Fibroblast of villous mesenchyme (primary cell): ENCODE data around the gene NFE2L3. TPM values are rescaled to one million over a fixed set of nuclear protein-coding genes. Genes with fewer than 3 reads are reported as not detected.
"Not testable (repeated sequence)": the region's sequence is repeated elsewhere in the genome, so short reads cannot be mapped to it uniquely, and the experiment has no call there.

Experiments
- DNase-seq: peaks from one replicate; pipeline ENCODE4 v3.0.0-alpha.2; 2010; ENCODE audit warnings: low read depth
- H3K4me3 ChIP-seq: 2 replicates; pipeline ENCODE4 v1.5.1; 2011; ENCODE audit warnings: low read depth, mild to moderate bottlenecking, low read length
- total RNA-seq: library from RNA; depleted of rRNA; stranded (reverse); fragments of >200 nt; gene quantifications from 2 replicates; pipeline ENCODE4 v1.2.3, GENCODE V29; 2012
- TF ChIP-seq, protein P1 (sequence below): IDR thresholded peaks from 2 replicates; pipeline ENCODE4 v1.5.1; 2012; ENCODE audit warnings: low read depth, mild to moderate bottlenecking, low read length; ENCODE audit not compliant: insufficient read depth

The NFE2L3 gene
- total RNA-seq, 1 donor = 6.9 TPM

DNA sequence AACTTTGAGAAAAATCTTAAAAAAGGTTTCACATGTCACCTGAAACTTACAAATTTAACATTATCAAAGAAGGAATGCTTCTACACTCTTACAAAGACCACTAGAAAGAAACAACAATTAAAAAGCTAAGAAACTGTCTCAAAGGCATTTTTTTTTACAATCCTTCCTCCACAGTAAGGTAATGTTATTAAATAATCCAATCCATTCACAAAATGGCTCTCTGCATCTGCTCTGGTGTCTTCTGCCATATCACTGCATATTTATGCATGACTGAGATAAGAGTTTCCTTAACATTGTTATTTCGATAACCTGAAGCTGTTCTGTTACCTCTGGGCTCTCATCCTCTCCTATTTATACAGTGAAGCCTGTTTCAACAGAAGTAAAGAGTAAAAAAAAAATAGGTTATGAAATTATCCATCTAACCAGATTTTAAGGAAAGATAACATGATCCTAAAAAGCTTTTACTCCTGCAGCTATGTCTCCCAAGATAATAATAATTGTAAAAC is 40.0 kb downstream of the NFE2L3 start:
- no peak overlapping the region for H3K4me3 ChIP-seq
- TF ChIP-seq, protein P1, sequence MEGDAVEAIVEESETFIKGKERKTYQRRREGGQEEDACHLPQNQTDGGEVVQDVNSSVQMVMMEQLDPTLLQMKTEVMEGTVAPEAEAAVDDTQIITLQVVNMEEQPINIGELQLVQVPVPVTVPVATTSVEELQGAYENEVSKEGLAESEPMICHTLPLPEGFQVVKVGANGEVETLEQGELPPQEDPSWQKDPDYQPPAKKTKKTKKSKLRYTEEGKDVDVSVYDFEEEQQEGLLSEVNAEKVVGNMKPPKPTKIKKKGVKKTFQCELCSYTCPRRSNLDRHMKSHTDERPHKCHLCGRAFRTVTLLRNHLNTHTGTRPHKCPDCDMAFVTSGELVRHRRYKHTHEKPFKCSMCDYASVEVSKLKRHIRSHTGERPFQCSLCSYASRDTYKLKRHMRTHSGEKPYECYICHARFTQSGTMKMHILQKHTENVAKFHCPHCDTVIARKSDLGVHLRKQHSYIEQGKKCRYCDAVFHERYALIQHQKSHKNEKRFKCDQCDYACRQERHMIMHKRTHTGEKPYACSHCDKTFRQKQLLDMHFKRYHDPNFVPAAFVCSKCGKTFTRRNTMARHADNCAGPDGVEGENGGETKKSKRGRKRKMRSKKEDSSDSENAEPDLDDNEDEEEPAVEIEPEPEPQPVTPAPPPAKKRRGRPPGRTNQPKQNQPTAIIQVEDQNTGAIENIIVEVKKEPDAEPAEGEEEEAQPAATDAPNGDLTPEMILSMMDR = no peak
- DNase-seq = no peak

DNA sequence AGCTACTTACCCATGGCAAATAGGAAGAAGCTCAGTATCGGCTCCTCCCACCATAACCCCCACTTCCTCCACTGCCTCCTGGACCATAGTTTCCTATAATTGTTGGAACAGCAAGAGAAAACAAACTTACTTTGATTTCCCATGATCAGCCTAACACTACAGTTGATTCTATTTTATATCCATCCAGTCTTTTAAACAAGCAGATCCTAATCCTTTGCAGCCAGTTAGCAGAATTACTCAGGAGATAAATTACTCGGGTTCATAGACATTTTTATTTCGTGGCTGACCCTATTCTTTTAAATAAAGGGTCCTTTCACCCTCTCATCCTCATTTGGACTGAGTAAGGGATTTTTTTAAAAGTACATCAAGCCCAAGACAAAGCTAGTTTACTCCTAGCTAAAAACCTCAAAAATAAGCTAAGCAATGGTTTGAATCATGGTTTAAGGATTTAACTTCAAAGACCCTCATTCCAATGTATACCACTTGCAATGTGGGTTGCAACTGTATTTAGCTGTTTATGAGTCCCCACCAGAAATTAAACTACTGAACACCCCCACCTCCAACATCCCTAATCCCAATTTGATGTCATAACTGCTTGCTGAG is 40.6 kb downstream of the NFE2L3 start:
- no peak for DNase-seq

DNA sequence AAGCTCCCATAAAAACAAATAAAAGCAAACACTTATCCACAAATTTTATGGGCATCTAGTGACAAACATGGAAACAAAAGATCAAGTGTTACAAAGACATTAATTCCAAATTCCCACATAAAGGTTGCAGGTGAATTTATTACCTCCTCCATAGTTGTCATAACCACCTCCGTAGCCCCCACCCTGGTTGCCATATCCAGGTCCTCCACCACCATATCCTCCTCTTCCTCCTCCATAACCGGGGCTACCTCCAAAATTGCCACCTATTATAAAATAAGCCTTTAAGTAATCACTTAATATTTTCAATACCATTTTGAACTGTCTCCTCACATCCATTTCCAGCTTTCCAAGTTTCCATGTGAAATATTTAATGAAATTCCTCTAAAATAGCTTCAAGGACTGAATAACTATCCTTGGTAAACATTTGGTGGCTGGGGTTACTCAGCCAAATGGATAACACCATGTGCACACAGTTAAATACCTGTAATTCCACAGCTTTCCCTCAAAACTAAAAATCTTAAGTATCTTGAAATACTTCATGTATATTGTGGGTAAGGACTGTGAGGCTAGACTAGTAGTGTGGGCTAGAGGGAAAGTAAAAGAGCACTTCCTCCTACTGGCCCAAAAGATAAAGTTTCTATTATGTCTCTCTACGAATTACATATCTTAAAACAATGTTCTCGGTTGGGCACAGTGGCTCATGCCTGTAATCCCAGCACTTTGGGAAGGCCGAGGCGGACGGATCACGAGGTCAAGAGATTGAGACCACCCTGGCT is 41.6 kb downstream of the NFE2L3 start:
- DNase-seq = no peak

More for the DNA sequence above, 40.6 kb downstream of the NFE2L3 start:
- H3K4me3 ChIP-seq = no peak overlapping the region
- TF ChIP-seq, protein P1 = no peak

DNA sequence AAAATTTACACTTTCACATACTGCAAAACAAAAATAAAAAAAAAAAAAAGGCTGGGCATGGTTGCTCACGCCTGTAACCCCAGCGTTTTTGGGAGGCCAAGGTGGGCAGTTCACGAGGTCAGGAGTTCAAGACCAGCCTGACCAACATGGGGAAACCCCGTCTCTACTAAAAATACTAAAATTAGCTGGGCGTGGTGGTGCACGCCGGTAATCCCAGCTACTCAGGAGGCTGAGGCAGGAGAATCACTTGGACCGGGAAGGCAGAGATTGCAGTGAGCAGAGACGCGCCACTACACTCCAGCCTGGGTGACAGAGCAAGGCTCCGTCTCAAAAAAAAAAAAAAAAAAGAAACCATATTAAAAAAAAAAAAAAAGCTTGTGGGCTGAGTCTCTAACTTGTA is 42.8 kb downstream of the NFE2L3 start:
- H3K4me3 ChIP-seq, DNase-seq: not testable (repeated sequence)

More for the DNA sequence above, 41.6 kb downstream of the NFE2L3 start:
- H3K4me3 ChIP-seq = no peak overlapping the region
- TF ChIP-seq, protein P1 = no peak

DNA sequence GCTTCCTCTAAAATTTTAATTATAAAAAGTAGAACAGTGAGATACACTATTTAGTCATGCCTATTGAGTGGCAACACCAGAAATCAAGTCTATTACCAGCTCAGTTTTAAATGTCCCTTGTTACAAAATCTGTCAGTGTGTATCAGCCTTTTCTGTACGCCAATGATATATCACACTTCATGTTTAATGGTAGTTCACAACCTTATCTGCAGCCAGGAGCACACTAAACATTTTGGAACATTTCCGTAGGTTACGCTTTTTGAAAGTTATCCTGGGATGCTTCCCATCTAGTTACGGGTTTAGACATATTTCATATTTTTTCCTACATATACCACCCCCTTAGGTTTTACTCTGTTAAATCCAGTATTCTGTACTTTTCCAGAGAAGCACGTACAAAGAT is 43.2 kb downstream of the NFE2L3 start:
- no peak overlapping the region for H3K4me3 ChIP-seq
- DNase-seq = no peak
- TF ChIP-seq, protein P1 = no peak

- TF ChIP-seq, protein P1 = no peak
- DNase-seq = no peak
- peak overlapping the region; percentile 97 for H3K4me3 ChIP-seq
These were observed 44.1 kb downstream of the NFE2L3 start for GRCh38 chr7:26195867-26196657.
